NOMO-1 treated with dmso at 0.1 percent for 144 hours (cell line): Measurements from ENCODE around the gene PLA2G2E.
"Not testable (repeated sequence)": the region's sequence is repeated elsewhere in the genome, so short reads cannot be mapped to it uniquely, and the experiment has no call there.

Experiments used
- DNase-seq: peaks from one replicate; lab custom pipeline; 2025; ENCODE audit not compliant: unreplicated experiment; lab: John Stamatoyannopoulos, UW

The PLA2G2E gene

GRCh38 chr1:19934336-19934735 is 10.9 kb upstream of the PLA2G2E start:
- no peak for DNase-seq

GRCh38 chr1:19932866-19933265 is 9.4 kb upstream of the PLA2G2E start:
- no peak for DNase-seq

GRCh38 chr1:19927130-19927421 is 3.7 kb upstream of the PLA2G2E start:
- DNase-seq, result not testable (repeated sequence)

- DNase-seq, result no peak
Observed at GRCh38 chr1:19926296-19927129, 3.1 kb upstream of the PLA2G2E start.

GRCh38 chr1:19925342-19926070 is 2.1 kb upstream of the PLA2G2E start:
- DNase-seq, result no peak

GRCh38 chr1:19923953-19924346 is 533 bp upstream of the PLA2G2E start:
- no peak for DNase-seq

- DNase-seq, result no peak
Observed at GRCh38 chr1:19922015-19922688, 1.3 kb downstream of the PLA2G2E start.

GRCh38 chr1:19921310-19921709 is 2.1 kb downstream of the PLA2G2E start:
- no peak for DNase-seq

- no peak for DNase-seq
Observed at GRCh38 chr1:19920132-19920710, 3.2 kb downstream of the PLA2G2E start.

GRCh38 chr1:19918057-19918456 is 5.4 kb downstream of the PLA2G2E start:
- DNase-seq, result peak; percentile 54

- DNase-seq, result no peak
Observed at GRCh38 chr1:19910650-19911049, 12.8 kb downstream of the PLA2G2E start.

GRCh38 chr1:19909971-19910370 is 13.4 kb downstream of the PLA2G2E start:
- DNase-seq, result no peak

- DNase-seq, result no peak
Observed at GRCh38 chr1:19909392-19909791, 14.0 kb downstream of the PLA2G2E start.

- DNase-seq, result no peak
Observed at GRCh38 chr1:19907456-19907855, 16.0 kb downstream of the PLA2G2E start.

GRCh38 chr1:19903621-19904020 is 19.8 kb downstream of the PLA2G2E start:
- no peak for DNase-seq

- no peak for DNase-seq
Observed at GRCh38 chr1:19901653-19902052, 21.8 kb downstream of the PLA2G2E start.

- DNase-seq, result no peak
Observed at GRCh38 chr1:19894218-19894617, 29.2 kb downstream of the PLA2G2E start.

- no peak for DNase-seq
Observed at GRCh38 chr1:19893687-19894086, 29.7 kb downstream of the PLA2G2E start.

GRCh38 chr1:19892628-19893168 is 30.7 kb downstream of the PLA2G2E start:
- DNase-seq, result no peak

- no peak for DNase-seq
Observed at GRCh38 chr1:19892129-19892528, 31.3 kb downstream of the PLA2G2E start.

GRCh38 chr1:19889656-19890055 is 33.8 kb downstream of the PLA2G2E start:
- DNase-seq, result no peak
